GM13977 (cell line): ENCODE data around the gene GRK5.

ENCODE experiments used
- DNase-seq: peaks from one replicate; pipeline ENCODE4 v3.0.0; 2012; ENCODE audit warnings: low spot score
- CTCF ChIP-seq: IDR thresholded peaks from 2 replicates; pipeline ENCODE4 v1.5.1; 2012; ENCODE audit warnings: mild to moderate bottlenecking, control low read depth; ENCODE audit not compliant: insufficient read depth; ENCODE audit errors: extremely low read depth, missing control alignments
- in situ Hi-C: fragments of 300-500 bp; cut with MboI; formaldehyde crosslinking; loops from one replicate; pipeline ENCODE4 v1.12.0; 2022; ENCODE audit warnings: low sequenced_read_pairs, low pct_unique_long_range_greater_than_20kb, mixed read lengths, inconsistent platforms; ENCODE audit not compliant: unreplicated experiment

Gene GRK5

GRCh38 chr10:119468542-119469324 is 261.4 kb downstream of the GRK5 start:
- TF ChIP-seq CTCF = no peak
- DNase-seq = no peak
- in situ Hi-C loops = no loop called here

- in situ Hi-C loops = no loop called here
- DNase-seq = no peak
- no peak for TF ChIP-seq CTCF
Measured at GRCh38 chr10:119469325-119469707, 261.9 kb downstream of the GRK5 start.

- no peak for DNase-seq
- in situ Hi-C loops = no loop called here
- no peak for TF ChIP-seq CTCF
Measured at GRCh38 chr10:119469846-119470245, 262.5 kb downstream of the GRK5 start.

GRCh38 chr10:119470920-119471702 is 263.7 kb downstream of the GRK5 start:
- in situ Hi-C loops = no loop called here
- no peak for TF ChIP-seq CTCF
- no peak for DNase-seq

- no peak for DNase-seq
- TF ChIP-seq CTCF = no peak
- in situ Hi-C loops = no loop called here
Measured at GRCh38 chr10:119473771-119474170, 266.4 kb downstream of the GRK5 start.

GRCh38 chr10:119474606-119475005 is 267.2 kb downstream of the GRK5 start:
- in situ Hi-C loops = no loop called here
- DNase-seq = no peak
- no peak for TF ChIP-seq CTCF
